ENCODE data around the gene CAMTA2. TPM values are rescaled to one million over a fixed set of nuclear protein-coding genes. Genes with fewer than 3 reads are reported as not detected.

CAMTA2 gene
- total RNA-seq, 1 donor from 2014 or later: 43.1 TPM

- Histone ChIP-seq H3K36me3 (ENCODE audit: insufficient read depth, low read length) (no peaks in the 10 kb centered on the region), H3K4me2 (ENCODE audit: low read length) (no peak overlapping the region), H3K9ac (ENCODE audit: low read length) (no peak overlapping the region), H2AFZ (ENCODE audit: low read depth, low read length) (no peak overlapping the region), H3K27me3 (ENCODE audit: insufficient read depth, low read length) (no peaks in the 10 kb centered on the region), H3K4me1 (ENCODE audit: insufficient read depth, low read length) (peaks cover 19% of the 10 kb centered on the region), H3K9me3 (ENCODE audit: insufficient read depth, low read depth, low read length) (no peaks in the 10 kb centered on the region), H4K20me1 (ENCODE audit: insufficient read depth, low read length) (peaks cover 12% of the 10 kb centered on the region), H3K27ac (ENCODE audit: low read depth, low read length) (no peak overlapping the region), H3K4me3 (ENCODE audit: insufficient read depth, low read depth, low read length) (no peak overlapping the region), H3K79me2 (ENCODE audit: insufficient read depth, low read length) (peaks cover 23% of the 10 kb centered on the region)
- no peak for FAIRE-seq
- H3K27ac Mint-ChIP-seq (ENCODE audit: unreplicated experiment): no peak overlapping the region
- peaks cover 17% of the 10 kb centered on the region for H3K4me1 Mint-ChIP-seq (ENCODE audit: low read depth, unreplicated experiment)
- no peak overlapping the region for H3K4me3 Mint-ChIP-seq (ENCODE audit: unreplicated experiment)
- no peak for TF ChIP-seq EZH2 (IDR thresholded peaks at IDR 0.05; ENCODE audit: insufficient read depth, low read length)
- TF ChIP-seq, protein P1, sequence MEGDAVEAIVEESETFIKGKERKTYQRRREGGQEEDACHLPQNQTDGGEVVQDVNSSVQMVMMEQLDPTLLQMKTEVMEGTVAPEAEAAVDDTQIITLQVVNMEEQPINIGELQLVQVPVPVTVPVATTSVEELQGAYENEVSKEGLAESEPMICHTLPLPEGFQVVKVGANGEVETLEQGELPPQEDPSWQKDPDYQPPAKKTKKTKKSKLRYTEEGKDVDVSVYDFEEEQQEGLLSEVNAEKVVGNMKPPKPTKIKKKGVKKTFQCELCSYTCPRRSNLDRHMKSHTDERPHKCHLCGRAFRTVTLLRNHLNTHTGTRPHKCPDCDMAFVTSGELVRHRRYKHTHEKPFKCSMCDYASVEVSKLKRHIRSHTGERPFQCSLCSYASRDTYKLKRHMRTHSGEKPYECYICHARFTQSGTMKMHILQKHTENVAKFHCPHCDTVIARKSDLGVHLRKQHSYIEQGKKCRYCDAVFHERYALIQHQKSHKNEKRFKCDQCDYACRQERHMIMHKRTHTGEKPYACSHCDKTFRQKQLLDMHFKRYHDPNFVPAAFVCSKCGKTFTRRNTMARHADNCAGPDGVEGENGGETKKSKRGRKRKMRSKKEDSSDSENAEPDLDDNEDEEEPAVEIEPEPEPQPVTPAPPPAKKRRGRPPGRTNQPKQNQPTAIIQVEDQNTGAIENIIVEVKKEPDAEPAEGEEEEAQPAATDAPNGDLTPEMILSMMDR (IDR thresholded peaks at IDR 0.05; ENCODE audit: insufficient read depth, low read depth, low read length): no peak
- peaks cover 2% of the 10 kb centered on the region for H3K9me3 Mint-ChIP-seq (ENCODE audit: unreplicated experiment)
- no peak for DNase-seq (ENCODE audit: low read depth)
- H3K27me3 Mint-ChIP-seq (ENCODE audit: low read depth, unreplicated experiment): no peaks in the 10 kb centered on the region
- peaks cover 24% of the 10 kb centered on the region for H3K36me3 Mint-ChIP-seq (ENCODE audit: low read depth, unreplicated experiment)
Observed at GRCh38 chr17:4935650-4936049, 51.8 kb downstream of the CAMTA2 start.

DNA sequence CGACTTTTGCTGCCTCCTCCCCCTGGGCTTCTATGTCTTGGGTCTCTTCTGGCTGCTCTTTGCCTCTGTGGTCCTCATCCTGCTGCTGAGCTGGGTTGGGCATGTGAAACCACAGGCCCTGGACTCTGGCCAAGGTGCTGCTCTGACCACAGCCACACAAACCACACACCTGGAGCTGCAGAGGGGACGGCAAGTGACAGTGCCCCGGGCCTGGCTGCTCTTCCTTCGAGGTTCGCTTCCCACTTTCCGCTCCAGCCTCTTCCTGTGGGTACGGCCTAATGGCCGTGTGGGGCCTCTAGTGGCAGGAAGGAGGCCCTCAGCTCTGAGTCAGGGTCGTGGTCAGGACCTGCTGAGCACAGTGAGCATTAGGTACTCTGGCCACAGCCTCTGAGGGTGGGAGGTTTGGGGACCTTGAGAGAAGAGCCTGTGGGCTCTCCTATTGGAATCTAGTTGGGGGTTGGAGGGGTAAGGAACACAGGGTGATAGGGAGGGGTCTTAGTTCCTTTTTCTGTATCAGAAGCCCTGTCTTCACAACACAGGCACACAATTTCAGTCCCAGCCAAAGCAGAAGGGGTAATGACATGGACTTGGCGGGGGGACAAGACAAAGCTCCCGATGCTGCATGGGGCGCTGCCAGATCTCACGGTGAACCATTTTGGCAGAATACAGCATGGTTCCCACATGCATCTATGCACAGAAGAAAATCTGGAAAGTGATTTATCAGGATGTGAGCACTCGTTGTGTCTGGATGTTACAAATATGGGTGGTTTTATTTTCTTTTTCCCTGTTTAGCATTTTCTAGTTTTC is 53.1 kb downstream of the CAMTA2 start:
- Histone ChIP-seq H3K27me3 (ENCODE audit: insufficient read depth, low read length) (no peaks in the 10 kb centered on the region), H3K4me2 (ENCODE audit: low read length) (peak overlapping the region; percentile 29), H3K9ac (ENCODE audit: low read length) (peak overlapping the region; percentile 16), H3K27ac (ENCODE audit: low read depth, low read length) (no peak overlapping the region), H3K9me3 (ENCODE audit: insufficient read depth, low read depth, low read length) (no peaks in the 10 kb centered on the region), H3K4me3 (ENCODE audit: insufficient read depth, low read depth, low read length) (no peak overlapping the region), H2AFZ (ENCODE audit: low read depth, low read length) (no peak overlapping the region), H3K36me3 (ENCODE audit: insufficient read depth, low read length) (no peaks in the 10 kb centered on the region), H3K79me2 (ENCODE audit: insufficient read depth, low read length) (peaks cover 18% of the 10 kb centered on the region), H4K20me1 (ENCODE audit: insufficient read depth, low read length) (peaks cover 12% of the 10 kb centered on the region), H3K4me1 (ENCODE audit: insufficient read depth, low read length) (peaks cover 19% of the 10 kb centered on the region)
- FAIRE-seq (no peak), DNase-seq (ENCODE audit: low read depth) (peak; percentile 35)
- peak overlapping the region; percentile 5 for H3K27ac Mint-ChIP-seq (ENCODE audit: unreplicated experiment)
- peaks cover 17% of the 10 kb centered on the region for H3K4me1 Mint-ChIP-seq (ENCODE audit: low read depth, unreplicated experiment)
- TF ChIP-seq, protein P1 (IDR thresholded peaks at IDR 0.05; ENCODE audit: insufficient read depth, low read depth, low read length): peak; percentile 28
- no peak for TF ChIP-seq EZH2 (IDR thresholded peaks at IDR 0.05; ENCODE audit: insufficient read depth, low read length)
- H3K36me3 Mint-ChIP-seq (ENCODE audit: low read depth, unreplicated experiment): peaks cover 27% of the 10 kb centered on the region
- peak overlapping the region; percentile 69 for H3K4me3 Mint-ChIP-seq (ENCODE audit: unreplicated experiment)
- no peaks in the 10 kb centered on the region for H3K9me3 Mint-ChIP-seq (ENCODE audit: unreplicated experiment)
- H3K27me3 Mint-ChIP-seq (ENCODE audit: low read depth, unreplicated experiment): no peaks in the 10 kb centered on the region

DNA sequence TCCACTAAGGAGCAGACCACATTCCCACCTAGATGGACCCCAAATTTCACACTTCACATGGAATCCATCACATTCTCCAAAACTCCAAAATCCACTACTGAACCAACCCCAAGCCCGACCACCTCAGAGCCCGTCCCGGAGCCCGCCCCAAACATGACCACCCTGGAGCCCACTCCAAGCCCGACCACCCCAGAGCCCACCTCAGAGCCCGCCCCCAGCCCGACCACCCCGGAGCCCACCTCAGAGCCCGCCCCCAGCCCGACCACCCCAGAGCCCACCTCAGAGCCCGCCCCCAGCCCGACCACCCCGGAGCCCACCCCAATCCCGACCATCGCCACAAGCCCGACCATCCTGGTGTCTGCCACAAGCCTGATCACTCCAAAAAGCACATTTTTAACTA is 53.8 kb downstream of the CAMTA2 start:
- peaks cover 11% of the 10 kb centered on the region for H3K79me2 ChIP-seq (ENCODE audit: insufficient read depth, low read length)
- H3K4me3 Mint-ChIP-seq (ENCODE audit: unreplicated experiment): peak overlapping the region; percentile 69
- no peak overlapping the region for H3K27ac ChIP-seq (ENCODE audit: low read depth, low read length)
- peaks cover 15% of the 10 kb centered on the region for H3K4me1 Mint-ChIP-seq (ENCODE audit: low read depth, unreplicated experiment)
- peak overlapping the region; percentile 29 for H3K4me2 ChIP-seq (ENCODE audit: low read length)
- FAIRE-seq: no peak
- peaks cover 6% of the 10 kb centered on the region for H4K20me1 ChIP-seq (ENCODE audit: insufficient read depth, low read length)
- no peak for DNase-seq (ENCODE audit: low read depth)
- H3K9me3 ChIP-seq (ENCODE audit: insufficient read depth, low read depth, low read length): no peaks in the 10 kb centered on the region
- no peaks in the 10 kb centered on the region for H3K36me3 ChIP-seq (ENCODE audit: insufficient read depth, low read length)
- H3K27me3 Mint-ChIP-seq (ENCODE audit: low read depth, unreplicated experiment): no peaks in the 10 kb centered on the region
- H3K9me3 Mint-ChIP-seq (ENCODE audit: unreplicated experiment): no peaks in the 10 kb centered on the region
- TF ChIP-seq EZH2 (IDR thresholded peaks at IDR 0.05; ENCODE audit: insufficient read depth, low read length): no peak
- TF ChIP-seq, protein P1 (IDR thresholded peaks at IDR 0.05; ENCODE audit: insufficient read depth, low read depth, low read length): no peak
- peak overlapping the region; percentile 16 for H3K9ac ChIP-seq (ENCODE audit: low read length)
- H2AFZ ChIP-seq (ENCODE audit: low read depth, low read length): no peak overlapping the region
- no peak overlapping the region for H3K4me3 ChIP-seq (ENCODE audit: insufficient read depth, low read depth, low read length)
- no peaks in the 10 kb centered on the region for H3K27me3 ChIP-seq (ENCODE audit: insufficient read depth, low read length)
- H3K4me1 ChIP-seq (ENCODE audit: insufficient read depth, low read length): peaks cover 12% of the 10 kb centered on the region
- H3K27ac Mint-ChIP-seq (ENCODE audit: unreplicated experiment): no peak overlapping the region
- H3K36me3 Mint-ChIP-seq (ENCODE audit: low read depth, unreplicated experiment): peaks cover 24% of the 10 kb centered on the region
